ENCODE results near the gene GH1.
"Not testable (repeated sequence)": the region's sequence is repeated elsewhere in the genome, so short reads cannot be mapped to it uniquely, and the experiment has no call there.

The GH1 gene

GRCh38 chr17:63920779-63921178 is 2.1 kb upstream of the GH1 start:
- H3K4me1 ChIP-seq (ENCODE audit: control insufficient read depth, insufficient read depth, low read length, poor library complexity, severe bottlenecking); H3K36me3 ChIP-seq (ENCODE audit: control insufficient read depth, insufficient read depth, low read length); H3K4me3 ChIP-seq (ENCODE audit: extremely low read depth, insufficient read depth, low read length, poor library complexity, severe bottlenecking); H3K9me3 ChIP-seq (ENCODE audit: control insufficient read depth, low read length); H3K27ac ChIP-seq (ENCODE audit: low read depth, low read length, severe bottlenecking): not testable (repeated sequence)
- 86 to 89% methylated on average over 3 of the region's 5 CpGs for WGBS, 2 experiments (ENCODE audit: insufficient coverage in 2 of 2)

- H3K36me3 ChIP-seq (ENCODE audit: control insufficient read depth, insufficient read depth, low read length); H3K9me3 ChIP-seq (ENCODE audit: control insufficient read depth, low read length); H3K27ac ChIP-seq (ENCODE audit: low read depth, low read length, severe bottlenecking); H3K4me3 ChIP-seq (ENCODE audit: extremely low read depth, insufficient read depth, low read length, poor library complexity, severe bottlenecking); H3K4me1 ChIP-seq (ENCODE audit: control insufficient read depth, insufficient read depth, low read length, poor library complexity, severe bottlenecking): not testable (repeated sequence)
- WGBS, 2 experiments (ENCODE audit: insufficient coverage in 2 of 2), result 92 to 96% methylated on average over 2 to 4 of the region's 6 CpGs
Measured at GRCh38 chr17:63920050-63920449, 1.4 kb upstream of the GH1 start.

- Histone ChIP-seq H3K4me3 (ENCODE audit: extremely low read depth, insufficient read depth, low read length, poor library complexity, severe bottlenecking) (no peak overlapping the region), H3K36me3 (ENCODE audit: control insufficient read depth, insufficient read depth, low read length) (no peaks in the 10 kb centered on the region), H3K27ac (ENCODE audit: low read depth, low read length, severe bottlenecking) (no peak overlapping the region), H3K9me3 (ENCODE audit: control insufficient read depth, low read length) (no peaks in the 10 kb centered on the region), H3K4me1 (ENCODE audit: control insufficient read depth, insufficient read depth, low read length, poor library complexity, severe bottlenecking) (no peaks in the 10 kb centered on the region)
- WGBS, 2 experiments (ENCODE audit: insufficient coverage in 2 of 2), result 60 to 62% methylated on average over 7 of the region's 8 CpGs
Measured at GRCh38 chr17:63919311-63919723, 678 bp upstream of the GH1 start.

GRCh38 chr17:63918305-63918704 is 334 bp downstream of the GH1 start:
- WGBS, 2 experiments (ENCODE audit: insufficient coverage in 2 of 2), result 44 to 46% methylated on average over 5 to 6 of the region's 10 CpGs
- Histone ChIP-seq H3K36me3 (ENCODE audit: control insufficient read depth, insufficient read depth, low read length) (no peaks in the 10 kb centered on the region), H3K4me3 (ENCODE audit: extremely low read depth, insufficient read depth, low read length, poor library complexity, severe bottlenecking) (no peak overlapping the region), H3K9me3 (ENCODE audit: control insufficient read depth, low read length) (no peaks in the 10 kb centered on the region), H3K27ac (ENCODE audit: low read depth, low read length, severe bottlenecking) (no peak overlapping the region), H3K4me1 (ENCODE audit: control insufficient read depth, insufficient read depth, low read length, poor library complexity, severe bottlenecking) (no peaks in the 10 kb centered on the region)

GRCh38 chr17:63917646-63918045 is 993 bp downstream of the GH1 start:
- Histone ChIP-seq H3K27ac (ENCODE audit: low read depth, low read length, severe bottlenecking) (no peak overlapping the region), H3K4me3 (ENCODE audit: extremely low read depth, insufficient read depth, low read length, poor library complexity, severe bottlenecking) (no peak overlapping the region), H3K4me1 (ENCODE audit: control insufficient read depth, insufficient read depth, low read length, poor library complexity, severe bottlenecking) (no peaks in the 10 kb centered on the region), H3K9me3 (ENCODE audit: control insufficient read depth, low read length) (no peaks in the 10 kb centered on the region), H3K36me3 (ENCODE audit: control insufficient read depth, insufficient read depth, low read length) (no peaks in the 10 kb centered on the region)
- 79 to 84% methylated on average over 11 to 13 of the region's 13 CpGs for WGBS, 2 experiments (ENCODE audit: insufficient coverage in 2 of 2)

- not testable (repeated sequence) for H3K36me3 ChIP-seq (ENCODE audit: control insufficient read depth, insufficient read depth, low read length); H3K27ac ChIP-seq (ENCODE audit: low read depth, low read length, severe bottlenecking); H3K4me1 ChIP-seq (ENCODE audit: control insufficient read depth, insufficient read depth, low read length, poor library complexity, severe bottlenecking); H3K9me3 ChIP-seq (ENCODE audit: control insufficient read depth, low read length); H3K4me3 ChIP-seq (ENCODE audit: extremely low read depth, insufficient read depth, low read length, poor library complexity, severe bottlenecking)
- WGBS, 2 experiments (ENCODE audit: insufficient coverage in 2 of 2), result 93% methylated on average over 5 of the region's 11 CpGs; no CpG with 5 or more reads in 1 of the 2 experiments
Measured at GRCh38 chr17:63917206-63917605, 1.4 kb downstream of the GH1 start.

- H3K27ac ChIP-seq (ENCODE audit: low read depth, low read length, severe bottlenecking), result no peak overlapping the region
- no peak overlapping the region for H3K4me3 ChIP-seq (ENCODE audit: extremely low read depth, insufficient read depth, low read length, poor library complexity, severe bottlenecking)
- no peaks in the 10 kb centered on the region for H3K36me3 ChIP-seq (ENCODE audit: control insufficient read depth, insufficient read depth, low read length)
- no peaks in the 10 kb centered on the region for H3K9me3 ChIP-seq (ENCODE audit: control insufficient read depth, low read length)
- H3K4me1 ChIP-seq (ENCODE audit: control insufficient read depth, insufficient read depth, low read length, poor library complexity, severe bottlenecking), result no peaks in the 10 kb centered on the region
- 87 to 89% methylated on average over 11 to 12 of the region's 12 CpGs for WGBS, 2 experiments (ENCODE audit: insufficient coverage in 2 of 2)
Measured at GRCh38 chr17:63916566-63917185, 2.0 kb downstream of the GH1 start.

GRCh38 chr17:63915753-63916152 is 2.9 kb downstream of the GH1 start:
- 95 to 97% methylated on average over 7 to 9 of the region's 10 CpGs for WGBS, 2 experiments (ENCODE audit: insufficient coverage in 2 of 2)
- not testable (repeated sequence) for H3K4me1 ChIP-seq (ENCODE audit: control insufficient read depth, insufficient read depth, low read length, poor library complexity, severe bottlenecking); H3K9me3 ChIP-seq (ENCODE audit: control insufficient read depth, low read length); H3K36me3 ChIP-seq (ENCODE audit: control insufficient read depth, insufficient read depth, low read length); H3K27ac ChIP-seq (ENCODE audit: low read depth, low read length, severe bottlenecking); H3K4me3 ChIP-seq (ENCODE audit: extremely low read depth, insufficient read depth, low read length, poor library complexity, severe bottlenecking)

GRCh38 chr17:63914471-63914870 is 4.2 kb downstream of the GH1 start:
- no peaks in the 10 kb centered on the region for H3K4me1 ChIP-seq (ENCODE audit: control insufficient read depth, insufficient read depth, low read length, poor library complexity, severe bottlenecking)
- no peaks in the 10 kb centered on the region for H3K9me3 ChIP-seq (ENCODE audit: control insufficient read depth, low read length)
- WGBS, 2 experiments (ENCODE audit: insufficient coverage in 2 of 2), result 95 to 97% methylated on average over 7 of the region's 7 CpGs
- H3K36me3 ChIP-seq (ENCODE audit: control insufficient read depth, insufficient read depth, low read length), result no peaks in the 10 kb centered on the region
- no peak overlapping the region for H3K4me3 ChIP-seq (ENCODE audit: extremely low read depth, insufficient read depth, low read length, poor library complexity, severe bottlenecking)
- no peak overlapping the region for H3K27ac ChIP-seq (ENCODE audit: low read depth, low read length, severe bottlenecking)

GRCh38 chr17:63911657-63912100 is 7.0 kb downstream of the GH1 start:
- no peaks in the 10 kb centered on the region for H3K36me3 ChIP-seq (ENCODE audit: control insufficient read depth, insufficient read depth, low read length)
- no peak overlapping the region for H3K27ac ChIP-seq (ENCODE audit: low read depth, low read length, severe bottlenecking)
- no peaks in the 10 kb centered on the region for H3K9me3 ChIP-seq (ENCODE audit: control insufficient read depth, low read length)
- 72 to 84% methylated on average over 4 to 5 of the region's 8 CpGs for WGBS, 2 experiments (ENCODE audit: insufficient coverage in 2 of 2)
- no peak overlapping the region for H3K4me3 ChIP-seq (ENCODE audit: extremely low read depth, insufficient read depth, low read length, poor library complexity, severe bottlenecking)
- H3K4me1 ChIP-seq (ENCODE audit: control insufficient read depth, insufficient read depth, low read length, poor library complexity, severe bottlenecking), result no peaks in the 10 kb centered on the region

- no peaks in the 10 kb centered on the region for H3K36me3 ChIP-seq (ENCODE audit: control insufficient read depth, insufficient read depth, low read length)
- H3K27ac ChIP-seq (ENCODE audit: low read depth, low read length, severe bottlenecking), result no peak within 1 kb of the TSS
- 81 to 91% methylated on average over 10 to 11 of the region's 15 CpGs for WGBS, 2 experiments (ENCODE audit: insufficient coverage in 2 of 2)
- H3K4me1 ChIP-seq (ENCODE audit: control insufficient read depth, insufficient read depth, low read length, poor library complexity, severe bottlenecking), result no peaks in the 10 kb centered on the region
- no peaks in the 10 kb centered on the region for H3K9me3 ChIP-seq (ENCODE audit: control insufficient read depth, low read length)
- no peak within 1 kb of the TSS for H3K4me3 ChIP-seq (ENCODE audit: extremely low read depth, insufficient read depth, low read length, poor library complexity, severe bottlenecking)
Measured at GRCh38 chr17:63911041-63911635, 7.5 kb downstream of the GH1 start, which contains the start of gene CSHL1. CSHL1 (minus strand) TSS chr17:63911258; CDS start chr17:63911196, 62 bp downstream.
